GM18870 (cell line): ENCODE results near the gene HAGHL.
A peak's percentile ranks its signal among the peaks of the same experiment; 100 is the strongest.

Experiments used
- ATAC-seq: cut with Tn5 transposase; IDR thresholded peaks from one replicate; pipeline ENCODE4 v1.9.1; 2021; ENCODE audit warnings: moderate library complexity; ENCODE audit not compliant: unreplicated experiment

HAGHL gene

GRCh38 chr16:726438-727290, at the start of gene HAGHL, which contains the start of gene CCDC78:
Gene HAGHL (plus strand): TSS chr16:727106. CDS start chr16:727510, 404 bp downstream.
Gene CCDC78 (minus strand): TSS chr16:726443. CDS start chr16:726367, 76 bp downstream.
- ATAC-seq, result no peak

- no peak for ATAC-seq
Measured at GRCh38 chr16:677316-678190, 49.4 kb upstream of the HAGHL start.

GRCh38 chr16:678209-678857, 48.6 kb upstream of the HAGHL start:
- ATAC-seq, result no peak

- no peak for ATAC-seq
Measured at GRCh38 chr16:678858-679813, 47.8 kb upstream of the HAGHL start.

GRCh38 chr16:679814-680624, 46.9 kb upstream of the HAGHL start, which contains the start of gene STUB1:
Gene STUB1 (plus strand): TSS chr16:680410. CDS start chr16:680526, 116 bp downstream.
- no peak for ATAC-seq

- no peak for ATAC-seq
Measured at GRCh38 chr16:680625-680945, 46.3 kb upstream of the HAGHL start.

GRCh38 chr16:680967-681745, 45.8 kb upstream of the HAGHL start:
- no peak for ATAC-seq

GRCh38 chr16:681746-682427, 45.0 kb upstream of the HAGHL start:
- ATAC-seq, result no peak

- no peak for ATAC-seq
Measured at GRCh38 chr16:682493-683395, 44.2 kb upstream of the HAGHL start.

- ATAC-seq, result no peak
Measured at GRCh38 chr16:683396-684070, 43.4 kb upstream of the HAGHL start.

GRCh38 chr16:684071-684794, 42.7 kb upstream of the HAGHL start, which contains the start of gene JMJD8:
Gene JMJD8 (minus strand): TSS chr16:684334. CDS start chr16:684319, 15 bp downstream.
- ATAC-seq, result peak; percentile 53

GRCh38 chr16:684961-685696, 41.8 kb upstream of the HAGHL start:
- ATAC-seq, result no peak

- no peak for ATAC-seq
Measured at GRCh38 chr16:685967-686366, 40.9 kb upstream of the HAGHL start.

GRCh38 chr16:686459-687260, 40.2 kb upstream of the HAGHL start:
- ATAC-seq, result no peak
